Measurements from ENCODE around the gene ACAP3. TPM values are rescaled to one million over a fixed set of nuclear protein-coding genes. Genes with fewer than 3 reads are reported as not detected.
A peak's percentile ranks its signal among the peaks of the same experiment; 100 is the strongest.

The ACAP3 gene
- total RNA-seq, 2 donors from 2014 or later: 32.5 to 60.5 TPM

DNA sequence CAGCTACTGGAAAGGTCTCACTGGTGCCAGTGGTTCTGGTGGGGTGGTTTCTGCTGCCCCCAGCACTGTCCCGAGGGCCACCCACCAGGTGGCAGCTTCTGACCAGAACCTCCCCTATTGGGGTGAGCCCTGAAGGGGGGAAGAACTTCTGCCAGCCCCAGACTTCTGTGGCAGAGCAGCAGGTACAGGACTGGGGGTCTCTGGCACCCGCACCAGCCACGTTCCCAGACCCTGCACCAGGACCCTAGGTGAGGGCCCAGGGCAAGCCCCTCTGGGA lies 2.3 kb upstream of the ACAP3 start:
- Mint-ChIP-seq H3K4me1 (ENCODE audit: low read depth in 2 of 2) (peaks cover 14% of the 10 kb centered on the region in 2 donors), H3K27me3 (no peaks in the 10 kb centered on the region), H3K9me3 (no peaks in the 10 kb centered on the region), H3K27ac (no peak overlapping the region), H3K4me3 (peak overlapping the region; percentile 63), H3K36me3 (no peaks in the 10 kb centered on the region)
- ATAC-seq: no peak
- no peak for DNase-seq (ENCODE audit: low spot score)

- no peaks in the 10 kb centered on the region for H3K36me3 Mint-ChIP-seq
- no peaks in the 10 kb centered on the region for H3K9me3 Mint-ChIP-seq
- no peak for ATAC-seq
- H3K4me1 Mint-ChIP-seq (ENCODE audit: low read depth in 2 of 2): peaks cover 12 to 14% of the 10 kb centered on the region in 2 donors
- H3K27ac Mint-ChIP-seq: no peak overlapping the region
- H3K27me3 Mint-ChIP-seq: no peaks in the 10 kb centered on the region
- DNase-seq (ENCODE audit: low spot score): no peak
- H3K4me3 Mint-ChIP-seq: peak overlapping the region; percentile 63
Measured at GRCh38 chr1:1309251-1310108, 1.8 kb upstream of the ACAP3 start.

- peaks cover 12 to 14% of the 10 kb centered on the region in 2 donors for H3K4me1 Mint-ChIP-seq (ENCODE audit: low read depth in 2 of 2)
- H3K9me3 Mint-ChIP-seq: no peaks in the 10 kb centered on the region
- no peaks in the 10 kb centered on the region for H3K27me3 Mint-ChIP-seq
- H3K36me3 Mint-ChIP-seq: no peaks in the 10 kb centered on the region
- no peak for DNase-seq (ENCODE audit: low spot score)
- no peak for ATAC-seq
- peak overlapping the region; percentile 70 for H3K4me3 Mint-ChIP-seq
- H3K27ac Mint-ChIP-seq: no peak overlapping the region
Measured at GRCh38 chr1:1308756-1309250, 1.1 kb upstream of the ACAP3 start.

DNA sequence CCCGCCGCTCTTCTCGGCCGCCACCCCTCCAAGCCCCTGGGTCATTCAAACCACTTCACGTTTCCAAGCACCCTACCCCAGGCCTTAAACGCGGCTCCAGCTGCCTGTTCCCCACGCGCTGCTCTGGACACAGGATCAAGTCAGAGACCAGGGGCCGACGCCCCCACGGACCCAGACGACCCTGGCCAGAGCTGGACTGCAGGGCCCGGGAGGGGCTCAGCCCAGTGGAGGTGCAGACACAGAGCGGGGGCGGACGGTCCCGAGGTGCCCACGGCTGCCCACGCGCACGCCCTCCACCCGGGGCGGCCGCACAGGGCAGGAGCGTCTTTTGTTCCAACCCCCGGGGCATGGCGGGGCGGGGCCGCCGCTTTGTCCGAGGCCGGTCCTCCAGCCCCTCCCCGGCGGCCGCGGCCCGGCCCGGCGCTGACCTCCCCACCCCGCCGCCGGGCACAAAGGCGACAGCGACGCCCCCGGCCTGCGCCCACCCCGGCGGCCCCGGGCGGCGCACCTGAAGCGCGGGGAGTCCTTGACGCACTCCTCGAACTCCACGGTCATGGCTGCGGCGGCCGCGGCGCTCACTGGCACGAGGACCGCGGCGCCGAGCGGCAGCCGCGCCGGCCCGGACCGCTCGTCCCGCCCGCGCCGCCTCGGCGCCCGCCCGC lies 338 bp downstream of the ACAP3 start:
- no peaks in the 10 kb centered on the region for H3K36me3 Mint-ChIP-seq
- H3K4me3 Mint-ChIP-seq: peak overlapping the region; percentile 91
- no peak for DNase-seq (ENCODE audit: low spot score)
- H3K27ac Mint-ChIP-seq: peak overlapping the region in 1 of 2 donors; percentile 62
- H3K9me3 Mint-ChIP-seq: no peaks in the 10 kb centered on the region
- H3K27me3 Mint-ChIP-seq: no peaks in the 10 kb centered on the region
- ATAC-seq: peak; percentile 1 to 4
- peaks cover 12 to 14% of the 10 kb centered on the region in 2 donors for H3K4me1 Mint-ChIP-seq (ENCODE audit: low read depth in 2 of 2)

- Mint-ChIP-seq H3K4me1 (ENCODE audit: low read depth in 2 of 2) (peaks cover 12 to 14% of the 10 kb centered on the region in 2 donors), H3K27me3 (no peaks in the 10 kb centered on the region), H3K4me3 (peak overlapping the region; percentile 91), H3K9me3 (no peaks in the 10 kb centered on the region), H3K36me3 (no peaks in the 10 kb centered on the region), H3K27ac (peak overlapping the region; percentile 62 to 70)
- DNase-seq (ENCODE audit: low spot score): no peak
- ATAC-seq: no peak
Measured at GRCh38 chr1:1306661-1307260, 969 bp downstream of the ACAP3 start.

DNA sequence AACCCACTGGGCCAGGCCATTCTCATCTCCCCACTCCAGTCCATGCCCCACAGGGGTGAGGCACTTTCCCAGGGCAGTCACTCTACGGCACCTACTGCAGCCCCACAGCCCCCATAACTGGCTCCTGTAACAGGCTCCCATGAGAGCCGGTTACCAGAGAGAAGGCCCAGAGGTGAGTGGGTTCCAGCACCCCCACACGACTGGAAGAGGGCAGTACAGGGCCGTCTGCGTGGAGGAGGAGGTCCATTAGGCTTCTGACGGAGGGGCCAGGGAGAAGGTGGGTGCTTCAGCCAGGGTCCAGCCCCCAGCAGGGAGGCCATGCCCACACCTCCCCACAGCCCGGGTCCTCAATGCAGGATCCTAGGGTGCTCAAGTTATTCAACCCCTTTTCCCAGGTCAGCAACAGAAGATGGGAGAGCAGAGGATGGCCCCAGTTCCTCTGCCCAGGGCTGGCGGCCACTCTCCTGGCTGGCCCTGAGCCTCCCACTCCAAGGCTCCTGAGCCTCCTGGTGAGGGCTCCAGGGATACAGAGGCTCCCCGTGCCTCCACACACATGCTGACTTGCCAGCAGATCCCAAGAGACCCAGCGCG lies 1.6 kb downstream of the ACAP3 start:
- DNase-seq (ENCODE audit: low spot score) (no peak), ATAC-seq (no peak)
- no peaks in the 10 kb centered on the region for H3K36me3 Mint-ChIP-seq
- peak overlapping the region; percentile 62 to 70 for H3K27ac Mint-ChIP-seq
- H3K4me3 Mint-ChIP-seq: peak overlapping the region; percentile 91
- no peaks in the 10 kb centered on the region for H3K27me3 Mint-ChIP-seq
- H3K4me1 Mint-ChIP-seq (ENCODE audit: low read depth in 2 of 2): peaks cover 12 to 14% of the 10 kb centered on the region in 2 donors
- H3K9me3 Mint-ChIP-seq: no peaks in the 10 kb centered on the region

- no peaks in the 10 kb centered on the region for H3K36me3 Mint-ChIP-seq
- H3K4me3 Mint-ChIP-seq: peak overlapping the region; percentile 91
- peak overlapping the region; percentile 62 to 70 for H3K27ac Mint-ChIP-seq
- ATAC-seq: no peak
- H3K9me3 Mint-ChIP-seq: no peaks in the 10 kb centered on the region
- H3K27me3 Mint-ChIP-seq: no peaks in the 10 kb centered on the region
- peaks cover 12 to 14% of the 10 kb centered on the region in 2 donors for H3K4me1 Mint-ChIP-seq (ENCODE audit: low read depth in 2 of 2)
- no peak for DNase-seq (ENCODE audit: low spot score)
Measured at GRCh38 chr1:1305300-1306069, 2.2 kb downstream of the ACAP3 start.

DNA sequence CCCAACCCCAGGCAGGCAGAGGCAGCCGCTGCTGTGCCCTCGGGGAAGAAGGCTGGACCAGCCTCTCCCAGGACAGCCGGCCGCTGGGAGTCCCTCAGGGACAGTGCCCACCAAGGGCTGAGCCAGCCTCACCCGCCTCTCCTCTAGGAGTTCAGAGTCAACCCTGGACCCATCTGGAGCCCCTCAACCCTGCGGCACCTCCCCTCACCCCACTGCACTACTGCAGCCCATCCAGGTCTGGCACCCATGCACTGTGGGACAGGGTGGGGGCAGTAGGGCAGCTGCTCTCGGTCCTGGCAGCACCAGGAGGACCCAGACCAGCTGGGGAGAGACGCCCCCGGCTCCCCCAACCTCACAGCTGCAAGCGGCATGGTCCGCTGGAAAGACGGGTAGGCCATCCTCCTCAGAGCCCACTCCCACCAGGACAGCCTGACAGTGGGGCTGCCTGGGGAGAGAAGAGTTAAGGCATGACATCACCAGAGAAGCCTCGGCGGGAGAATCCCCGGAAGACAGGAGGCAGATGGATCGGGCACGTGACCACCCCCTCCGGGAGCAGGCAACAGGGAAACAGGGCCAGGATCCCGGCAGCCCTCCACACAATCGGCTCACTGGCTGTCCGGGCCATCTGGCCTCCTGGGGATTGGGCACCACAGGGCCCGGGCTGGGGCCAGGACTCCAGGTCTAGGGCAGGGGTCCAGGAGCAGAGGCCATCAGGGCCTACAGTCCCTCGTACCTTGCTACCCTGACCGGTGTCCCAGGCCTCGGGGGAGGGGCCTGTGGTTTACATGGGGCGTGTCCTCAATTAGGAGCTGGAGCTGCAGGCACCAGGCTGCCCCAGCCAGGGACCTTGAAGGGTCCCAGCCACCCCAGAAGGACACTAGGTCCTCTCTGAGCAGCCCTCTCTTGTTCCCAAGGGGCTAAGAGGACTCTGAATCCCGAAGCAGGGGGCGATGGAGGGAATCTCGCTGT lies 3.1 kb downstream of the ACAP3 start:
- H3K4me1 Mint-ChIP-seq (ENCODE audit: low read depth in 2 of 2): peaks cover 12 to 14% of the 10 kb centered on the region in 2 donors
- peak overlapping the region; percentile 27 for H3K4me3 Mint-ChIP-seq
- no peak for DNase-seq (ENCODE audit: low spot score)
- H3K27ac Mint-ChIP-seq: no peak overlapping the region
- H3K36me3 Mint-ChIP-seq: no peaks in the 10 kb centered on the region
- H3K9me3 Mint-ChIP-seq: no peaks in the 10 kb centered on the region
- no peak for ATAC-seq
- no peaks in the 10 kb centered on the region for H3K27me3 Mint-ChIP-seq

GRCh38 chr1:1303736-1304135 lies 4.0 kb downstream of the ACAP3 start:
- ATAC-seq (no peak), DNase-seq (ENCODE audit: low spot score) (no peak)
- no peak overlapping the region for H3K4me3 Mint-ChIP-seq
- H3K27ac Mint-ChIP-seq: no peak overlapping the region
- H3K4me1 Mint-ChIP-seq (ENCODE audit: low read depth in 2 of 2): peaks cover 12 to 14% of the 10 kb centered on the region in 2 donors
- H3K36me3 Mint-ChIP-seq: no peaks in the 10 kb centered on the region
- no peaks in the 10 kb centered on the region for H3K27me3 Mint-ChIP-seq
- no peaks in the 10 kb centered on the region for H3K9me3 Mint-ChIP-seq

DNA sequence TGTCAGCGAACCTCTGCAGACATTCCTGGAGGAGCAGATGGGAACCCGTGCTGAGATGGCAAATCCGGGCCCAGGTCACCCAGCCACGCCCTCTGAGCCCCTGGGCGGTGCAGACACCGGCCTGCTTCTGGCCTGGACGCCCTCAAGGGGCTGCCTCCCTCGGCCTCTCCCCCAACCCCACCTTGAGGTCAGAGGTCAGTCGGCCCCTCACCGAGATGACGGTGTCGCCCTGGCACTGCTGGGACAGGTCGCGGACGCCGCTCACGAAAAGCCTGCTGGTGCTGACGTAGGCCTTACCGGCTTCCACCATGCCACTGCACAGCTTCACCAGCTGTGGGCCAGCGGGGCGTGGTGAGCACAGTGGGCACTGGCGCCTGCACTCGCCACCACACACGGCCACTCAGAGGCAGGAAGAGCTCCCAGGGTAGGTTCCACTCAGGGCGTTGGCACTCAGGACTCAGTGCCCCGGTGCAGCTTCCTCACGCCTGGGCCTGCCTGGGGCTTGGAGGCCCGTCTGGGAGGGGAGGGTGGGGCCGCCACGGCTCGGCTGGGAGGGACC lies 4.7 kb downstream of the ACAP3 start:
- ATAC-seq (no peak), DNase-seq (ENCODE audit: low spot score) (no peak)
- H3K4me3 Mint-ChIP-seq: no peak overlapping the region
- H3K9me3 Mint-ChIP-seq: no peaks in the 10 kb centered on the region
- H3K27ac Mint-ChIP-seq: no peak overlapping the region
- H3K27me3 Mint-ChIP-seq: no peaks in the 10 kb centered on the region
- H3K4me1 Mint-ChIP-seq (ENCODE audit: low read depth in 2 of 2): peaks cover 12 to 14% of the 10 kb centered on the region in 2 donors
- H3K36me3 Mint-ChIP-seq: no peaks in the 10 kb centered on the region

DNA sequence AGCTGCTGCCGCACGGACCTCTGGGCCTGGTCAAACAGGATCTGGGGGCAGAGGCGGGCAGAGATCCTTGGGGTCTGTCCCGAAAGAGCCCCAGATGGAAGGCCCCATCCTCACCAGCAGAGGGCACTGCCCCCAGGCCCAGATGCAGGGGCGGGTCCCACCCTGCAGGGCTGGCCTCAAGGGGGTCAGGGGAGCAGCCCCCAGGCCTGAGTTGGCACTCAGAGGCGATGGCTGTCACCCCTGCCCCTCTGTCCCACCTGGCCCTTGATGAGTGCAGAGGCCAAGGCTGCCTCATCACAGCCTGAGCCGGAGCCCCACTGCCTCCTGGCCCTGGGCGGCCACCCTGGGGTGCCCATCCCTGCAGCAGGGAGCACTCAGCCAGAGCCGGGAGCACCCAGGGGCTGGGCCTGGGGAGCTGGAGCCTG lies 5.7 kb downstream of the ACAP3 start:
- ATAC-seq: no peak
- no peak overlapping the region for H3K27ac Mint-ChIP-seq
- no peaks in the 10 kb centered on the region for H3K9me3 Mint-ChIP-seq
- H3K4me3 Mint-ChIP-seq: no peak overlapping the region
- H3K27me3 Mint-ChIP-seq: no peaks in the 10 kb centered on the region
- peaks cover 11 to 12% of the 10 kb centered on the region in 2 donors for H3K4me1 Mint-ChIP-seq (ENCODE audit: low read depth in 2 of 2)
- H3K36me3 Mint-ChIP-seq: no peaks in the 10 kb centered on the region
- no peak for DNase-seq (ENCODE audit: low spot score)

- Mint-ChIP-seq H3K4me1 (ENCODE audit: low read depth in 2 of 2) (no peaks in the 10 kb centered on the region), H3K36me3 (no peaks in the 10 kb centered on the region), H3K27ac (no peak overlapping the region), H3K4me3 (no peak overlapping the region), H3K9me3 (no peaks in the 10 kb centered on the region), H3K27me3 (no peaks in the 10 kb centered on the region)
- ATAC-seq (no peak), DNase-seq (ENCODE audit: low spot score) (no peak)
Measured at GRCh38 chr1:1300352-1300739, 7.4 kb downstream of the ACAP3 start.
